SK-N-DZ (cell line): ENCODE measurements around the gene COMMD1.
"Not testable (repeated sequence)": the region's sequence is repeated elsewhere in the genome, so short reads cannot be mapped to it uniquely, and the experiment has no call there.

Experiments used
- DNase-seq: peaks from one replicate; pipeline ENCODE4 v3.0.0-alpha.2; 2015; ENCODE audit warnings: low spot score

The COMMD1 gene

GRCh38 chr2:61924895-61925663 is 19.6 kb downstream of the COMMD1 start:
- no peak for DNase-seq

- DNase-seq = no peak
These were observed 21.3 kb downstream of the COMMD1 start for GRCh38 chr2:61926531-61927477.

GRCh38 chr2:61928826-61929461 is 23.5 kb downstream of the COMMD1 start:
- DNase-seq = no peak

GRCh38 chr2:61937098-61937497 is 31.6 kb downstream of the COMMD1 start:
- no peak for DNase-seq

- no peak for DNase-seq
These were observed 32.4 kb downstream of the COMMD1 start for GRCh38 chr2:61937886-61938285.

GRCh38 chr2:61938511-61938910 is 33.0 kb downstream of the COMMD1 start:
- no peak for DNase-seq

- no peak for DNase-seq
These were observed 37.8 kb downstream of the COMMD1 start for GRCh38 chr2:61943251-61943650.

- DNase-seq = no peak
These were observed 41.2 kb downstream of the COMMD1 start for GRCh38 chr2:61946666-61947065.

GRCh38 chr2:61948661-61949457 is 43.4 kb downstream of the COMMD1 start:
- no peak for DNase-seq

- no peak for DNase-seq
These were observed 43.9 kb downstream of the COMMD1 start for GRCh38 chr2:61949458-61949713.

- no peak for DNase-seq
These were observed 44.5 kb downstream of the COMMD1 start for GRCh38 chr2:61949714-61950560.

GRCh38 chr2:61950571-61951315 is 45.3 kb downstream of the COMMD1 start:
- DNase-seq = no peak

GRCh38 chr2:61951881-61952280 is 46.4 kb downstream of the COMMD1 start:
- DNase-seq = no peak

- no peak for DNase-seq
These were observed 46.8 kb downstream of the COMMD1 start for GRCh38 chr2:61952288-61952687.

- not testable (repeated sequence) for DNase-seq
These were observed 49.4 kb downstream of the COMMD1 start for GRCh38 chr2:61954856-61955255.

- DNase-seq = no peak
These were observed 54.2 kb downstream of the COMMD1 start for GRCh38 chr2:61959381-61960293.

- DNase-seq = no peak
These were observed 55.9 kb downstream of the COMMD1 start for GRCh38 chr2:61961231-61961901.
